Tibial nerve (tissue), 4 donors: Measurements from ENCODE around the gene DAD1. TPM values are rescaled to one million over a fixed set of nuclear protein-coding genes. Genes with fewer than 3 reads are reported as not detected.

Experiments used
- DNase-seq, 2 donors: peaks; one replicate each; pipeline ENCODE4 v3.0.0-alpha.2; 2019; ENCODE audit warnings: low spot score in 2 of 2
- H3K27ac ChIP-seq, 4 donors: fragments of 200-600 bp; sonication (generic) in 3 of 4; one replicate each; pipeline ENCODE4 v1.5.1; 2017 to 2019; ENCODE audit warnings: mild to moderate bottlenecking in 1 of 4
- H3K27me3 ChIP-seq, 2 donors: fragments of 200-600 bp; sonication (generic) in 1 of 2; one replicate each; pipeline versions ENCODE4 v1.5.1 to v1.6.0; 2017 to 2019
- H3K36me3 ChIP-seq, 3 donors: fragments of 200-600 bp; sonication (generic); one replicate each; pipeline ENCODE4 v1.5.1; 2018 to 2019
- H3K4me1 ChIP-seq, 4 donors: fragments of 200-600 bp; sonication (generic) in 3 of 4; one replicate each; pipeline ENCODE4 v1.5.1; 2017 to 2019
- H3K4me3 ChIP-seq, 4 donors: fragments of 200-600 bp; sonication (generic) in 3 of 4; one replicate each; pipeline ENCODE4 v1.5.1; 2017 to 2019; ENCODE audit warnings: mild to moderate bottlenecking in 1 of 4, moderate library complexity in 1 of 4
- H3K9me3 ChIP-seq, 4 donors: fragments of 200-600 bp; sonication (generic) in 3 of 4; one replicate each; pipeline ENCODE4 v1.5.1; 2017 to 2019
- CTCF ChIP-seq, 5 experiments: fragments of 200-600 bp in 3 of 5; fragments of 450-650 bp in 2 of 5; sonication (generic) in 3 of 5; IDR thresholded peaks; one replicate each; pipeline ENCODE4 v1.5.1; 2016 to 2019; ENCODE audit warnings: antibody characterized with exemption in 5 of 5, mild to moderate bottlenecking in 3 of 5, moderate library complexity in 2 of 5
- EP300 ChIP-seq, 2 donors: sonication (generic); formaldehyde crosslinking; IDR thresholded peaks; one replicate each; pipeline ENCODE4 v1.6.1; 2017; ENCODE audit warnings: antibody characterized with exemption in 2 of 2, mild to moderate bottlenecking in 1 of 2
- POLR2A ChIP-seq, 2 donors: fragments of 450-650 bp; IDR thresholded peaks; one replicate each; pipeline ENCODE4 v1.6.1; 2017; ENCODE audit warnings: antibody characterized with exemption in 2 of 2, mild to moderate bottlenecking in 2 of 2, moderate library complexity in 2 of 2
- WGBS, 2 donors: methylation state at CpG; one replicate each; pipeline ENCODE4 v1.1.5; 2018; 5-methylcytosine and 5-hydroxymethylcytosine counted together
- total RNA-seq, 4 donors: library from RNA; depleted of rRNA; stranded (reverse); fragments of >200 nt; gene quantifications; one replicate each; pipeline ENCODE4 v1.1.0, GENCODE V29; 2016

Gene DAD1
- total RNA-seq, 4 donors from 2014 or later: 128 to 254 (median 198) TPM

GRCh38 chr14:22579881-22580280 is 9.1 kb downstream of the DAD1 start:
- Histone ChIP-seq H3K9me3 (no peaks in the 10 kb centered on the region), H3K4me1 (peaks cover 0 to 19% (median 0%) of the 10 kb centered on the region in 4 donors), H3K36me3 (peaks cover 0 to 10% (median 0%) of the 10 kb centered on the region in 3 donors), H3K27me3 (no peaks in the 10 kb centered on the region), H3K27ac (no peak overlapping the region), H3K4me3 (no peak overlapping the region)
- TF ChIP-seq POLR2A (IDR thresholded peaks at IDR 0.05) (no peak), CTCF (IDR thresholded peaks at IDR 0.05) (no peak), EP300 (IDR thresholded peaks at IDR 0.05) (no peak)
- DNase-seq: no peak
- 81 to 84% methylated on average over 3 of the region's 3 CpGs for WGBS, 2 donors

- H3K4me3 ChIP-seq: no peak overlapping the region
- 53 to 74% methylated on average over 2 of the region's 2 CpGs for WGBS, 2 donors
- TF ChIP-seq POLR2A (IDR thresholded peaks at IDR 0.05): no peak
- TF ChIP-seq EP300 (IDR thresholded peaks at IDR 0.05): no peak
- no peak for TF ChIP-seq CTCF (IDR thresholded peaks at IDR 0.05)
Observed at GRCh38 chr14:22579236-22579635, 9.8 kb downstream of the DAD1 start.

GRCh38 chr14:22577334-22577908 is 11.6 kb downstream of the DAD1 start:
- Histone ChIP-seq H3K27me3 (no peaks in the 10 kb centered on the region), H3K9me3 (no peaks in the 10 kb centered on the region), H3K4me1 (peaks cover 0 to 5% (median 0%) of the 10 kb centered on the region in 4 donors), H3K4me3 (no peak overlapping the region), H3K36me3 (peaks cover 0 to 31% (median 0%) of the 10 kb centered on the region in 3 donors), H3K27ac (no peak overlapping the region)
- WGBS, 2 donors: 80% methylated on average over 6 of the region's 6 CpGs
- no peak for DNase-seq
- no peak for TF ChIP-seq CTCF (IDR thresholded peaks at IDR 0.05)
- no peak for TF ChIP-seq POLR2A (IDR thresholded peaks at IDR 0.05)
- no peak for TF ChIP-seq EP300 (IDR thresholded peaks at IDR 0.05)

More at GRCh38 chr14:22579236-22579635, 9.8 kb downstream of the DAD1 start:
- DNase-seq: no peak
- Histone ChIP-seq H3K27me3 (no peaks in the 10 kb centered on the region), H3K36me3 (peaks cover 0 to 16% (median 0%) of the 10 kb centered on the region in 3 donors), H3K9me3 (no peaks in the 10 kb centered on the region), H3K27ac (no peak overlapping the region), H3K4me1 (peaks cover 0 to 13% (median 0%) of the 10 kb centered on the region in 4 donors)

GRCh38 chr14:22573804-22574203 is 15.2 kb downstream of the DAD1 start:
- Histone ChIP-seq H3K36me3 (peaks cover 0 to 31% (median 0%) of the 10 kb centered on the region in 3 donors), H3K27me3 (no peaks in the 10 kb centered on the region), H3K4me3 (no peak overlapping the region), H3K27ac (no peak overlapping the region), H3K4me1 (peaks cover 0 to 26% (median 3%) of the 10 kb centered on the region in 4 donors), H3K9me3 (no peaks in the 10 kb centered on the region)
- WGBS, 2 donors: 96 to 100% methylated on average over 3 of the region's 3 CpGs
- TF ChIP-seq POLR2A (IDR thresholded peaks at IDR 0.05): no peak
- TF ChIP-seq EP300 (IDR thresholded peaks at IDR 0.05): no peak
- TF ChIP-seq CTCF (IDR thresholded peaks at IDR 0.05): no peak
- DNase-seq: no peak

DNA sequence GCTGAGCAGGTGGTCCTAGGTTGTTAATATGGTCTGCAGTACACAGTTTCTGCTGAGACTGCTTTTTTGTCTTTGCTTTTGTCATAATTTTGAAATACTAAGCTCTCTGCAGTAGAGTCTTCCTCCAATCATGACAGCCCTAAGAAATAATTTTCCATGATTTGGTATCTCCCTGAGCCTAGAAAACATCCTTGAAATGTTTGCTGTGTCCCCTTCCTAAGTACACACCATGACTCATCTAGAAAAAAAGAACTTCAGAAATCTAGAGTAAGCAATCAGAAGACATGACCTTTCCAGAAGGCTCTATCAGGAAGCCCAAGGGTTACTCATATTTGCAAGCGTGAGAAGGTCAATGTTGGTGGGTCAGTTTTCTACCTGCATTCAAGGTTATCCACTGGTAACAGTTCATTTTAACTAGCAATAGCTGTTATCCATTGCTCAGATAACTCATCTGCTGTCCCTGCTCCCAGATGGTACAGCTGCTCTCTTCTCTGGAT is 16.4 kb downstream of the DAD1 start:
- H3K4me3 ChIP-seq: no peak overlapping the region
- peaks cover 0 to 26% (median 3%) of the 10 kb centered on the region in 4 donors for H3K4me1 ChIP-seq
- DNase-seq: no peak
- WGBS, 2 donors: 79 to 88% methylated on average over 1 of the region's 1 CpG
- H3K27me3 ChIP-seq: no peaks in the 10 kb centered on the region
- H3K36me3 ChIP-seq: peaks cover 0 to 31% (median 0%) of the 10 kb centered on the region in 3 donors
- peak overlapping the region in 1 of 4 donors; percentile 42 for H3K27ac ChIP-seq
- TF ChIP-seq POLR2A (IDR thresholded peaks at IDR 0.05) (no peak), EP300 (IDR thresholded peaks at IDR 0.05) (no peak), CTCF (IDR thresholded peaks at IDR 0.05) (no peak)
- H3K9me3 ChIP-seq: no peaks in the 10 kb centered on the region
